Prostate gland (tissue), 2 donors: ENCODE data around the gene MYO1G.

Source experiments
- POLR2A ChIP-seq: fragments of 450-650 bp; IDR thresholded peaks from one replicate; pipeline ENCODE4 v1.6.1; 2016; ENCODE audit warnings: antibody characterized with exemption, mild to moderate bottlenecking
- TF ChIP-seq, protein P1 (sequence below), 4 experiments: fragments of 200-600 bp in 2 of 4; fragments of 450-650 bp in 2 of 4; sonication (generic) in 2 of 4; IDR thresholded peaks; 1 replicate in 3 of 4; 2 replicates in 1 of 4; pipeline ENCODE4 v1.5.1; 2016 to 2019; ENCODE audit warnings: antibody characterized with exemption in 4 of 4, mild to moderate bottlenecking in 2 of 4, moderate library complexity in 2 of 4

DNA sequence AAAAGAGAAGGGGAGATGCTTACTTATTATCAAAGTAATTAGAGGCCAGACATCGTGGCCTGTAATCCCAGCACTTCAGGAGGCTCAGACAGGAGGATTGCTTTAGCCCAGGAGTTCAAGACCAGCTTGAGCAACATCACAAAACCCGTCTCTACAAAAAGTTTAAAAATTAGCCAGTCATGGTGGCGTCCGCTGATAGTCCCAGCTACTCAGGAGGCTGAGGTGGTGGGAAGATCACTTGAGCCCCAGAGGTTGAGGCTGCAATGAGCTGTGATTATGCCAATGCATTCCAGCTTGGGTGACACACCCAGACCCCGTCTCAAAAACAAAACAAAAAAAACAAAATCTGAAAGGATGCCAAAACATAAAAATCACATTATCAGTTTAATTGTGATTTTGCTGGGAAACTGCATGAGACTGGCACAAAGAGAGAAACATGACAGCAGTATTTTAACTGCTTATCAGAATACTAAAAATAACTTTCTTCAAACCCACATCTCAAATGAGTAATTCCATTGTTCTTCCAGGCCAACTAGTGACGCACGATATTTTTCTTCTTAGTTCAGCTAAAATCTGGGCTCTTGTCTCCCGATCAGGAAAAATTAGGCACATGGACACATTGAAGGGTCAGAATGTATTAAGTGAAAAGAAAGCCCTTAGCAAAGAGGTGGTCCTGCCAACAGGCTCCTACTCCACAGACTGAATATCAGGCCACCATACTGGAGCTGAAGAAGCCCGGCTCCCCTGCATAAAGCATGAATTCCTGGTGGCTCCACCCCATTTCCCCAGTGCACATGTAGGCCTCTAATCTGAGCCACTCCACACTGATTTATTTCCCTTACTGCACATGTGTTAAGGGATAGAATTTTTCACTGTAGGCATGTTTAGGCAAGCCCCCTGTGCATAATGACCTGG is 11.6 kb upstream of the MYO1G start:
- TF ChIP-seq, protein P1, sequence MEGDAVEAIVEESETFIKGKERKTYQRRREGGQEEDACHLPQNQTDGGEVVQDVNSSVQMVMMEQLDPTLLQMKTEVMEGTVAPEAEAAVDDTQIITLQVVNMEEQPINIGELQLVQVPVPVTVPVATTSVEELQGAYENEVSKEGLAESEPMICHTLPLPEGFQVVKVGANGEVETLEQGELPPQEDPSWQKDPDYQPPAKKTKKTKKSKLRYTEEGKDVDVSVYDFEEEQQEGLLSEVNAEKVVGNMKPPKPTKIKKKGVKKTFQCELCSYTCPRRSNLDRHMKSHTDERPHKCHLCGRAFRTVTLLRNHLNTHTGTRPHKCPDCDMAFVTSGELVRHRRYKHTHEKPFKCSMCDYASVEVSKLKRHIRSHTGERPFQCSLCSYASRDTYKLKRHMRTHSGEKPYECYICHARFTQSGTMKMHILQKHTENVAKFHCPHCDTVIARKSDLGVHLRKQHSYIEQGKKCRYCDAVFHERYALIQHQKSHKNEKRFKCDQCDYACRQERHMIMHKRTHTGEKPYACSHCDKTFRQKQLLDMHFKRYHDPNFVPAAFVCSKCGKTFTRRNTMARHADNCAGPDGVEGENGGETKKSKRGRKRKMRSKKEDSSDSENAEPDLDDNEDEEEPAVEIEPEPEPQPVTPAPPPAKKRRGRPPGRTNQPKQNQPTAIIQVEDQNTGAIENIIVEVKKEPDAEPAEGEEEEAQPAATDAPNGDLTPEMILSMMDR (IDR thresholded peaks at IDR 0.05) = no peak
- TF ChIP-seq POLR2A = no peak
